H1 (cell line): ENCODE data around the gene PTCHD4. TPM values are rescaled to one million over a fixed set of nuclear protein-coding genes. Genes with fewer than 3 reads are reported as not detected.

Experiments used
- CTCF ChIA-PET: fragments of 300-600 bp; sonication (Branson Sonifier 250); formaldehyde crosslinking; loops from one replicate; lab custom pipeline; 2021; ENCODE audit not compliant: partially characterized antibody; lab: Charles Lee
- POLR2A ChIA-PET: fragments of 300-600 bp; sonication (Branson Sonifier 250); formaldehyde crosslinking; loops from one replicate; lab custom pipeline; 2021; ENCODE audit warnings: inconsistent platforms; ENCODE audit not compliant: partially characterized antibody; lab: Charles Lee
- DNase-seq, 2 experiments: peaks; one replicate each; pipeline versions ENCODE4 v3.0.0 to v3.0.0-alpha.2; 2010 to 2022; ENCODE audit warnings: low spot score in 2 of 2, low read depth in 1 of 2, mixed read lengths in 1 of 2
- FAIRE-seq: peaks from 2 replicates; lab custom pipeline; 2011; peaks lifted over from hg19 to GRCh38; lab: Jason Lieb, UNC
- H2AFZ ChIP-seq: 2 replicates; pipeline ENCODE4 v1.8.1; 2012; ENCODE audit warnings: low read length, inconsistent platforms
- H2AK5ac ChIP-seq: 2 replicates; pipeline ENCODE4 v1.6.1; 2013; ENCODE audit warnings: low read depth, low read length
- H2BK120ac ChIP-seq: replicated peaks from 2 replicates; pipeline ENCODE3; 2013; ENCODE audit warnings: low read depth, low read length, inconsistent platforms
- H2BK12ac ChIP-seq: 2 replicates; pipeline ENCODE4 v1.6.1; 2013; ENCODE audit warnings: low read depth, low read length
- H2BK15ac ChIP-seq: 2 replicates; pipeline ENCODE4 v1.6.1; 2013; ENCODE audit warnings: low read length
- H2BK20ac ChIP-seq: 2 replicates; pipeline ENCODE4 v1.6.1; 2013; ENCODE audit warnings: low read length
- H2BK5ac ChIP-seq: 2 replicates; pipeline ENCODE4 v1.6.1; 2013; ENCODE audit warnings: low read depth, low read length
- H3K14ac ChIP-seq: 2 replicates; pipeline ENCODE4 v1.6.1; 2013; ENCODE audit warnings: inconsistent platforms; ENCODE audit not compliant: insufficient read length
- H3K18ac ChIP-seq: 2 replicates; pipeline ENCODE4 v1.6.1; 2013; ENCODE audit warnings: low read length; ENCODE audit errors: extremely low read depth
- H3K23ac ChIP-seq: 2 replicates; pipeline ENCODE4 v1.6.1; 2013; ENCODE audit warnings: inconsistent platforms; ENCODE audit not compliant: insufficient read length
- H3K23me2 ChIP-seq: 2 replicates; pipeline ENCODE4 v1.6.1; 2013; ENCODE audit warnings: low read depth, low read length
- H3K27ac ChIP-seq: 2 replicates; pipeline ENCODE4 v1.6.1; 2011; ENCODE audit warnings: low read depth, low read length, inconsistent platforms
- H3K27me3 ChIP-seq, 4 experiments: replicated peaks in 1 of 4; 1 replicate in 1 of 4; 2 replicates in 3 of 4; pipeline versions ENCODE4 v1.6.1 to v1.8.1; 2011 to 2013; ENCODE audit warnings: low read length in 3 of 4, mild to moderate bottlenecking in 3 of 4, inconsistent platforms in 2 of 4, mixed read lengths in 2 of 4, moderate library complexity in 1 of 4; ENCODE audit not compliant: control insufficient read depth in 3 of 4, insufficient read depth in 3 of 4; ENCODE audit errors: extremely low read depth in 1 of 4
- H3K36me3 ChIP-seq, 4 experiments: 2 replicates each; pipeline versions ENCODE4 v1.6.1 to v1.8.1; 2011 to 2013; ENCODE audit warnings: mild to moderate bottlenecking in 4 of 4, low read length in 3 of 4, moderate library complexity in 2 of 4, control low read depth in 1 of 4, inconsistent platforms in 1 of 4; ENCODE audit not compliant: insufficient read depth in 4 of 4, control insufficient read depth in 2 of 4
- H3K4ac ChIP-seq: replicated peaks from 2 replicates; pipeline ENCODE3; 2013; ENCODE audit warnings: low read length, low read depth, mixed read lengths, inconsistent platforms; ENCODE audit not compliant: insufficient read length
- H3K4me1 ChIP-seq, 4 experiments: replicated peaks in 1 of 4; 1 replicate in 1 of 4; 2 replicates in 3 of 4; pipeline versions ENCODE4 v1.6.1 to v1.8.1; 2011 to 2013; ENCODE audit warnings: low read length in 3 of 4, inconsistent platforms in 2 of 4, mixed read lengths in 1 of 4; ENCODE audit not compliant: insufficient read depth in 4 of 4, control insufficient read depth in 3 of 4
- H3K4me2 ChIP-seq, 2 experiments: 2 replicates each; pipeline versions ENCODE4 v1.6.1 to v1.8.1; 2011 to 2013; ENCODE audit warnings: low read depth in 2 of 2, low read length in 2 of 2, control low read depth in 1 of 2, inconsistent platforms in 1 of 2, mild to moderate bottlenecking in 1 of 2; ENCODE audit not compliant: insufficient read depth in 1 of 2
- H3K4me3 ChIP-seq, 4 experiments: fragments of 200-600, 300-600 bp in 1 of 4; sonication (generic), shearing (Covaris generic), sonication (Bioruptor Twin) in 1 of 4; 2 replicates each; pipeline versions ENCODE4 v1.5.1 to v1.8.1; 2011 to 2016; ENCODE audit warnings: low read length in 4 of 4, low read depth in 3 of 4, control low read depth in 2 of 4, inconsistent platforms in 2 of 4, mild to moderate bottlenecking in 2 of 4, mixed read lengths in 1 of 4, moderate library complexity in 1 of 4; ENCODE audit not compliant: insufficient read depth in 2 of 4; ENCODE audit errors: extremely low read depth in 1 of 4
- H3K56ac ChIP-seq: replicated peaks from 2 replicates; pipeline ENCODE3; 2013; ENCODE audit warnings: low read depth, mild to moderate bottlenecking, mixed read lengths, low read length, inconsistent platforms; ENCODE audit not compliant: insufficient read length
- H3K79me1 ChIP-seq: 2 replicates; pipeline ENCODE4 v1.6.1; 2013; ENCODE audit warnings: low read depth, low read length, control low read depth
- H3K79me2 ChIP-seq, 2 experiments: 2 replicates each; pipeline versions ENCODE4 v1.6.1 to v1.8.1; 2012 to 2013; ENCODE audit warnings: low read length in 2 of 2, mild to moderate bottlenecking in 2 of 2, inconsistent platforms in 1 of 2; ENCODE audit not compliant: insufficient read depth in 2 of 2, control insufficient read depth in 1 of 2
- H3K9ac ChIP-seq, 4 experiments: replicated peaks in 1 of 4; 1 replicate in 1 of 4; 2 replicates in 3 of 4; pipeline versions ENCODE4 v1.6.1 to v1.8.1; 2011 to 2013; ENCODE audit warnings: low read depth in 3 of 4, low read length in 3 of 4, control low read depth in 2 of 4, mild to moderate bottlenecking in 2 of 4, moderate library complexity in 2 of 4, inconsistent platforms in 1 of 4; ENCODE audit errors: extremely low read depth in 1 of 4
- H3K9me3 ChIP-seq, 2 experiments: 2 replicates each; pipeline versions ENCODE4 v1.6.1 to v1.8.1; 2012 to 2013; ENCODE audit warnings: mild to moderate bottlenecking in 2 of 2, moderate library complexity in 2 of 2, control low read depth in 1 of 2, inconsistent platforms in 1 of 2, low read depth in 1 of 2, low read length in 1 of 2, mixed read lengths in 1 of 2; ENCODE audit not compliant: insufficient read depth in 2 of 2
- H4K20me1 ChIP-seq, 2 experiments: replicated peaks in 1 of 2; 2 replicates each; pipeline versions ENCODE3 to v1.8.1; 2011 to 2013; ENCODE audit warnings: inconsistent platforms in 2 of 2, low read length in 2 of 2, mild to moderate bottlenecking in 1 of 2; ENCODE audit not compliant: insufficient read depth in 2 of 2, control insufficient read depth in 1 of 2
- H4K5ac ChIP-seq: 2 replicates; pipeline ENCODE4 v1.6.1; 2013; ENCODE audit warnings: low read length, low read depth, mixed read lengths, inconsistent platforms; ENCODE audit not compliant: insufficient read length
- H4K8ac ChIP-seq: 2 replicates; pipeline ENCODE4 v1.8.0; 2013; ENCODE audit warnings: mild to moderate bottlenecking, moderate library complexity, low read length, inconsistent platforms; ENCODE audit not compliant: insufficient read depth; ENCODE audit errors: extremely low read depth
- H4K91ac ChIP-seq: replicated peaks from 2 replicates; pipeline ENCODE3; 2013; ENCODE audit warnings: low read length, mixed read lengths, inconsistent platforms; ENCODE audit not compliant: insufficient read length
- TCF12 ChIP-seq: IDR thresholded peaks from 2 replicates; pipeline ENCODE4 v1.6.1; 2011; ENCODE audit warnings: low read depth, mild to moderate bottlenecking, low read length
- WGBS, 2 experiments: shearing (Covaris generic) in 1 of 2; methylation state at CpG; one replicate each; pipeline versions ENCODE4 v1.1.6 to v1.1.7; 2013 to 2015; ENCODE audit warnings: low lambda C conversion rate in 2 of 2, mixed read lengths in 2 of 2, inconsistent platforms in 1 of 2, low coverage in 1 of 2, missing lambda C conversion rate in 1 of 2; ENCODE audit not compliant: insufficient replicate concordance in 2 of 2, insufficient coverage in 1 of 2, insufficient read length in 1 of 2; ENCODE audit errors: extremely low coverage in 1 of 2, missing lambda C conversion rate in 1 of 2; 5-methylcytosine and 5-hydroxymethylcytosine counted together
- polyA plus RNA-seq, 7 experiments: library from polyadenylated mRNA; depleted of rRNA in 3 of 7; stranded (reverse) in 5 of 7; unstranded in 2 of 7; fragments of >200 nt in 5 of 7; fragments of 200-250 nt in 2 of 7; gene quantifications; 1 replicate in 5 of 7; 2 replicates in 1 of 7; 4 replicates in 1 of 7; pipeline versions ENCODE4 v1.2.1 to v1.2.3, GENCODE V29; 2011 to 2013; ENCODE audit warnings: missing spikeins in 2 of 7, mixed read lengths in 2 of 7
- total RNA-seq: library from RNA; stranded (reverse); fragmentation: NEBNext Ultra II Directional; extraction: Animal tissue kit (Norgen Biotek cat#: 25700); gene quantifications from 2 replicates; pipeline ENCODE4 v1.2.1, GENCODE V29; 2021
- TF ChIP-seq, protein P1 (sequence below): IDR thresholded peaks from 2 replicates; pipeline ENCODE4 v1.6.1; 2012; ENCODE audit warnings: low read length, inconsistent platforms

PTCHD4 gene
- total and polyA plus RNA-seq, 2 of the 8 experiments (the other 6 are each of a cell fraction or from before 2014, with no cell fraction given): 0.17 to 0.37 TPM

DNA sequence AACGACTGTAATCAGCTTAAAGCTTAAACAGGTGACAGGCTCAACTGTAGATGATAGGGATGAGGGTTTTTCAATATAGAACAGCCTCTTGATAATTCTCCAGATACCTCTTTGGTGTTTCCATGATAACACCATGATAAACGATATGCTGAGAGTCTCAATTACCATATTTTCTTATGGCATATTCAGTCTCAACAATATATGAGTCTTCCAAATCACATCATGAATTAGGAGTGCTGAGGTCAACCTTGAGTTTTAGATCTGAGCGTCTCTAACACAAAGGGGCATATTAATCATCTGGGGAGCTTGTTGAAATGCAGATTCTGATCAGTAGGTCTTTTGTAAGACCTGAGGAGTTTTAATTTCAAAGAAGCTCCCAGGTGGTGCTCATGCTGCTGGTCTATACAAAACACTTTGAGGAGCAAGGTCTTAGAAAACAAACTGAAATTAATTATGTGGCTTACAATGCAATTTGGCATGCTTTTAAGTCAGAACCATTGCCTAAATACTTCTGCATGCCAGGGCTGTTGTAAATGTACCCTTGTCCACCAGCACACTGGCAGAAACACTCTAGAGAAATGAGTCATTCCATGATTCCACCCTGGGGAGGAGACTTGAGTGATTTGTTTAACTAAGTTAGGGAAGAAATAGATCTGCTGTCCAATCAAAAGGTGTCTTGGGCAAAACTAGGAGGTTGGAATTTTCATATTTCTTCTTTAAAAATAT, 49.6 kb downstream of the PTCHD4 start:
- H3K4me3 ChIP-seq: no peak overlapping the region
- H4K8ac ChIP-seq: no peak overlapping the region
- H3K4me1 ChIP-seq: 0 out of 7 replicates have a peak, but pooled peaks cover 0 to 4% (median 0%) of the 10 kb centered on the region in 4 experiments
- WGBS, 2 experiments: 48% methylated on average over 3 of the region's 3 CpGs; no CpG with 5 or more reads in 1 of the 2 experiments
- FAIRE-seq: no peak
- H3K9me3 ChIP-seq: no peaks in the 10 kb centered on the region
- H3K18ac ChIP-seq: no peak overlapping the region
- no peaks in the 10 kb centered on the region for H3K36me3 ChIP-seq
- no peaks in the 10 kb centered on the region for H3K79me1 ChIP-seq
- no peak overlapping the region for H4K91ac ChIP-seq
- H3K23me2 ChIP-seq: no peaks in the 10 kb centered on the region
- H3K4ac ChIP-seq: no peak overlapping the region
- no peak overlapping the region for H2BK15ac ChIP-seq
- no peak overlapping the region for H3K23ac ChIP-seq
- peaks cover 0 to 11% (median 5%) of the 10 kb centered on the region in 4 experiments; a peak in 4 of 7 replicates for H3K27me3 ChIP-seq
- H3K9ac ChIP-seq: no peak overlapping the region
- no peak overlapping the region for H2BK20ac ChIP-seq
- ChIA-PET POLR2A (no interaction called here), CTCF (no interaction called here)
- no peak overlapping the region for H3K27ac ChIP-seq
- no peaks in the 10 kb centered on the region for H3K79me2 ChIP-seq
- TF ChIP-seq, protein P1, sequence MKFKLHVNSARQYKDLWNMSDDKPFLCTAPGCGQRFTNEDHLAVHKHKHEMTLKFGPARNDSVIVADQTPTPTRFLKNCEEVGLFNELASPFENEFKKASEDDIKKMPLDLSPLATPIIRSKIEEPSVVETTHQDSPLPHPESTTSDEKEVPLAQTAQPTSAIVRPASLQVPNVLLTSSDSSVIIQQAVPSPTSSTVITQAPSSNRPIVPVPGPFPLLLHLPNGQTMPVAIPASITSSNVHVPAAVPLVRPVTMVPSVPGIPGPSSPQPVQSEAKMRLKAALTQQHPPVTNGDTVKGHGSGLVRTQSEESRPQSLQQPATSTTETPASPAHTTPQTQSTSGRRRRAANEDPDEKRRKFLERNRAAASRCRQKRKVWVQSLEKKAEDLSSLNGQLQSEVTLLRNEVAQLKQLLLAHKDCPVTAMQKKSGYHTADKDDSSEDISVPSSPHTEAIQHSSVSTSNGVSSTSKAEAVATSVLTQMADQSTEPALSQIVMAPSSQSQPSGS: no peak
- TF ChIP-seq TCF12: 0 out of 2 replicates have a peak, but pooled peaks have one; percentile 31
- peak overlapping the region in 1 of 2 experiments; percentile 2; a peak in 1 of 4 replicates for H3K4me2 ChIP-seq
- no peak overlapping the region for H3K14ac ChIP-seq
- DNase-seq: no peak
- H2AFZ ChIP-seq: no peak overlapping the region
- H4K20me1 ChIP-seq: no peaks in the 10 kb centered on the region
- H2BK120ac ChIP-seq: no peak overlapping the region
- H4K5ac ChIP-seq: no peak overlapping the region
- no peak overlapping the region for H2AK5ac ChIP-seq
- H2BK12ac ChIP-seq: no peak overlapping the region
- no peak overlapping the region for H2BK5ac ChIP-seq
- no peak overlapping the region for H3K56ac ChIP-seq
